GM18867 (cell line): ENCODE measurements around the gene TMEM44.

Source experiments
- ATAC-seq: cut with Tn5 transposase; IDR thresholded peaks from one replicate; pipeline ENCODE4 v1.9.1; 2021; ENCODE audit warnings: mild to moderate bottlenecking, moderate library complexity; ENCODE audit not compliant: unreplicated experiment

TMEM44 gene

DNA sequence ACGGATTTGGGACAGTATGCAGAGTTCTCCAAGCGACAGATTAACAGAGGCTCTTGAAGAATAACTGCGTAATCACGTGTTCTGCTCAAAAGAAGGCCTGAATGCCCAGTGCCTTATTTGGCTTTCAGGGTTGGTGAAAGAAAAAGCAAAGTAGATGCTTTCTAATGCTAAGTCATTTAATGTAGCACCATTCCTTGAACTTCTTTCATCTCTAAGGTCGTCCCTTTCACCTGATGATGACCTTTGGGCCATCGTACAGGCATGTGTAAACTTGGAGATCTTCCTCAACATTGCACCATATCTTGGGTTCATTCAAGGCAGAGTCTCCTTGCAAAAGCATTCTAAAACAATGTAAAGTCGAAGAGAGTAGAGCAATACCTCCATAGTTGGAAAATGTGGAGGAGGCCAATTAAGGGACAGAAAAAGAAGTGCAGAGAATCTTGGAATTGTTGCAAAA, 48.9 kb downstream of the TMEM44 start:
- no peak for ATAC-seq

DNA sequence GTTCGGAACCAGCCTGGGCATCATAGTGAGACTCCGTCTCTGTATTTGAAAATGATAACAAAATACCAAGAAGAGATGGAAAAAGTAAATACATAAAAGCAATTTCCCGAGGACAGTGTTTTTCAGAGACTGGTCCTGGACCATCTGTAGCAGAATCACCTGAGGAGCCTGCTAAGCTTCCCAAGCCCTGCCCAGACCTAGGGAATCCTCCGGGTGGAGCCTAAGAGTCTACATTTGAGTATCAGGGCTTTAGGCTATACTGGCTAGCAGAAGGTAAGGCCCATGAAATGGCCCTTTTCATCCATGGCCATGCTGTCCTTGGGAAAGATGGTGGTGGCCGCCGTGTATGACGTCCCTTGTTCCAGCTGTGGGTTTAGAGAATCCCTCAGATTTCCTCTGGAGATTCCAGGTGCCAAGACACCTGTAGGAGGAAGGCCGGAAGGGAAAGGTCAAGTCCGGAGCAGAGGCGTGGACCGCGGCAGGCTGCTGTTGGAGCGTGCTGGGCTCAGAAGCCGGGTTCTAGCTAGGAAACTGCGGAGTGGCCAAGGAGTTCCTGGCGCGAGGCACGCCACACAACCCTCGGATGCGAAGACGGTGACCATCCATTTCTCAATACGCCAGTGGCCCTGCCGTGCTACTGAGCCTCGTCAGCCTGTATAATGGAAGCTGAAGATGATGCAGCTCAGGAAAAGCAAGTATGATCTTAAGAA, 50.9 kb downstream of the TMEM44 start:
- ATAC-seq = no peak

DNA sequence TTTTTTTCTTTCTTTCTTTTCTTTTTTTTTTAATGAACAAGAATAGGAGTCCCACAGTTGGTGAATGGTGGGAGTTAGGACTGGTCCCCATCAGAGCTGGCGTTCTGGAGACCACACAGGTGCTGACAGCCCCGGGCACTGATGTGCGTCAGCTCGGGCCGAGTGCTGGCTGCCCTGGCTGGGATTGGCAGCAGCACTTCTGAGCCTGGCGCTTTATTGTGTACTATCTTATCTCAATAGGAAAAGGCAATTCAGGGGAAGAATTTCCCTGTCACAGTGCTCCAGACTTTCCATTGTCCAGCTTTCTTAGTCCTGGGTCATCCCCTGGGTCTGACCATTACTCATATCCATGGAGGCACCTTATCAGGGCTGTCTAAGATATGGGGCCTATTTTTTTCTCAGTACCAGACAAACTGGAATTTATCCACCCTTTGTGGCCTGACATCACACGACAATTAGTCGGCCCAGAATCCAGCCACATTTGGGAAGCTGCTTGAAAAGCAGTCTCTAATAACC, 54.1 kb downstream of the TMEM44 start:
- ATAC-seq = no peak

DNA sequence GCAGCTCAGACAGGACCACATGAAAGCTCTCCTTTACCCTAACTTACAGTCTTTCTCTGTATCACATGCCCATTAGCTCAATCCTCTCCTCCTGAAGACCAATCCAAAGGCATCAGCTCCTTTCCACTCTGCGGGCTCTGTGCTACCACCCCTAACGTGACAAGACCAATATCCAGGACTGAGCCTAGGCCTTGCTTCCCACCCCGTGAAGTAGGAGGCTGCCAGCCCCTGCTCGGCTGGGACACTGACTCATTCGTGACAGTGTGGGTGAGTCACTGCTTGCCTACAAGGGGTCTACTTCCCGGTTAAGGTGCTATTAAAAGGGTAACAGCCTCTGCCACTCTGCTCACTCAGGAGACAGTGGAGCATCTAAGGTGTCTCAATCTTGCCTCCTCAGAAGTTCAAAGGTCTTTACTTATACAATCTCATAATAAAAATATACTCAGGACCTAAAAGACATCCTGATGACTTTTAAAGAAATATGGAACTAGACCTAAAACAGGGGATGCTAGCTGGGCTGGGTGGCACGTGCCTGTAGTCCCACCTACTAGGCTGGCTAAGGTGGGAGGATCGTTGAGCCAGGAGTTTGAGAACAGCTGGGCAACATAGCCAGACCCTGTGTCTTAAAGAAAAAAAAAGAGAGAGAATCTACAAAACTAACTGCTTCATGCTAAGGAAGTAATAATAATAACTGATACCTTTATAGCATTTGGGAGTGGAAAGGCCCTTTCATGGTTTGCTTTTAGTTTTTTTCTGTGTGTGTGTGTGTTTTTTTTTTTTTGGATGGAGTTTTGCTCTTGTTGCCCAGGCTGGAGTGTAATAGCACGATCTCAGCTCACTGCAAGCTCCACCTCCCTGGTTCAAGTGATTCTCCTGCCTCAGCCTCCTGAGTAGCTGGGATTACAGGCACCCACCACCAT, 55.0 kb downstream of the TMEM44 start:
- ATAC-seq = no peak

DNA sequence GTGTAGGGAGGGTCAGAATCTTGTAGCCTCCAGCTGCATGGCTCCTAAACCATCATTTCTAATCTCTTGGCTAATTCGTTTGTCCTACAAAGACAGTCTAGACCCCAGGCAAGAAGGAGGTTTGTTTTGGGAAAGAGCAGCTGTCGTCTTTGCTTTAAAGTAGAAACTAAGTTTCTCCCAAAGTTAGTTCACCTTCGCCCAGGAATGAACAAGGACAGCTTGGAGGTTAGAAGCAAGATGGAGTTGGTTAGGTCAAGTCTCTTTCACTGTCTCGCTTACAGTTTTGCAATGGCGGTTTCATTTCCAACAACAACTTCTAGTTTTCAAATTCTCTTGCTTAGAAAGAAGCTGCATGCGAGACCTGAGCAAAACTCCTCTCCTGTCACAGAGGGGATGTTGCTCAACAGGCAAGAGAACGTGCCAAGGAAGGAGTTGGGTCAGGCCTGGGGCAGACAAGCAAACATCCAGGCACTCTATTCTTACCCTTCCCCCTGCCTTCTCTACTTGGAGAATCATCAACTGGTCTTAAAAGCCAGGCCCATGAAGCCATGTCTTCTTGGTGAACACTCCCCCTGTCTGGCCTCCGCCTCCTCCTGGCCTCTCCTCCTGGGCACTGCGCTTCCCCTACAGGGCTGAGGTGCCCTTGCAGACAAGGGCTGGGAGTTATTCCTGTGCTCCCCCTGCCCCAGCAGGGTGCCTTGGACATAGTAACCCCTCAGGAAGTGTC, 57.6 kb downstream of the TMEM44 start:
- no peak for ATAC-seq

DNA sequence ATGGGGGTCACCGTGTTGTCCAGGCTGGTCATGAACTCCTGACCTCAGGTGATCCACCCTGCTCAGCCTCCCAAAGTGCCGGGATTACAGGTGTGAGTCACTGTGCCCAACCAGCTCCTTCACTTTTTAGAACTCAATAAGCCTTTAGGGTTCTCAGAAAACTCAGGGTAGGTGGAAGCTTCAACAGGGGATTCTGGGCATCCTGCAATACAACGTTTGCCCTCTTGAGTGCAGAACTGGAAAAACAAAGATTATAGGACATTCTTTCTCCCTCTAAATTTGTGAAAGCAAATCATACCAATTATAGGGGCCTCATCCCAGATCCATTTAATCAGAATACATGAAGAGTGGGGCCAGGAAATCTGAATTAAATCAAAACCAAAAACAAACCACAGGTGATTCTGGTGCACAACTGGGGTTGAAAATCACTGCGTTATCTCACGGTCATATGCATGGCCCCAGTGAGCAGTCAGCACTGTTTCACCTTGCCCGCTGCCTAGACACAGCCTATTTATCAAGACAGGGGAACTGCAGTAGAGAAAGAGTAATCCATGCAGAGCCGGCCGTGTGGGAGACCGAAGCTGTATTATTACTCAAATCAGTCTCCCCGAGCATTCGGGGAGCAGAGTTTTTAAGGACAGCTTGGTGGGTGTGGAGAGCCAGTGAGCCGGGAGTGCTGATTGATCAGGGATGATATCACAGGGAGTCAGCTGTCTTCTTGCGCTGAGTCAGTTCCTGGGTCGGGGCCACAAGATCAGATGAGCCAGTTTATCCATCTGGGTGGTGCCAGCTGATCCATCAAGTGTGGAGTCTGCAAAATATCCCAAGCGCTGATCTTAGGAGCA, 58.4 kb downstream of the TMEM44 start:
- ATAC-seq = no peak

DNA sequence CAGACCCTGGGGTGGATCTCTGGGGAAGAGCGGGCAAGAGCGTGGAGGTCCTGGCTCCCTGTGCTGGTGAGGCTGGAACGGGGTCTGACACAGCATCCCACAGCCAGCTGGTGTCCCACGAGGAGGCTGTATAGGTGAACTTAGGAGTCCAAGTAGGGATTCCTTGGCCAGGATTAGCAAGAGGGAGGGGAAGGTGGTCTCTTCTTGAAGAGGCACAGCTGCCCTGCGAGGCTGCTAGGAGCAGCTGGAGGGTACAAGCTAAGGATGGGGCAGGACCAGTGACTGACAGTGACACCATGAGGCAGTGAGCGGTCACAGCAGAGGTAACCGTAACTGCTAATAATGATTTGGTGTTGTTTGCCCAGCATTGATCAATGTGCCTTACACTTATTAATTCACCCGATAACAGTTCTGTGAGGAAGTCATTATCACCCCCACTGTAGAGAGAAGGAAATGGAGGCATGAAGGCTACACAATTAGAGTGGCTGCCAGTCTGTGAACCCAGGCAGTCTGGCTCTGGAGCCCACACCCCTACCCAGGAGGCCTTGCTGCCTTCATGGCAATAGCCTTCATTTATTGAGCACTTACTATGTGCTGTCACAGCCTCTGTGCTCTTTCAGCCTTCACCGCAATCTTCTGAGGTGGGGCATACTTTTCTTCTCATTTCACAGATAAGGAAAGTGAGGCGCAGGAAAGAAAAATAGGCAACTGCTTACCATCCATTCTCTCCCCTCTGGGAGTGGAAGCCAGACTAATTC, 59.4 kb downstream of the TMEM44 start:
- peak; percentile 82 for ATAC-seq

DNA sequence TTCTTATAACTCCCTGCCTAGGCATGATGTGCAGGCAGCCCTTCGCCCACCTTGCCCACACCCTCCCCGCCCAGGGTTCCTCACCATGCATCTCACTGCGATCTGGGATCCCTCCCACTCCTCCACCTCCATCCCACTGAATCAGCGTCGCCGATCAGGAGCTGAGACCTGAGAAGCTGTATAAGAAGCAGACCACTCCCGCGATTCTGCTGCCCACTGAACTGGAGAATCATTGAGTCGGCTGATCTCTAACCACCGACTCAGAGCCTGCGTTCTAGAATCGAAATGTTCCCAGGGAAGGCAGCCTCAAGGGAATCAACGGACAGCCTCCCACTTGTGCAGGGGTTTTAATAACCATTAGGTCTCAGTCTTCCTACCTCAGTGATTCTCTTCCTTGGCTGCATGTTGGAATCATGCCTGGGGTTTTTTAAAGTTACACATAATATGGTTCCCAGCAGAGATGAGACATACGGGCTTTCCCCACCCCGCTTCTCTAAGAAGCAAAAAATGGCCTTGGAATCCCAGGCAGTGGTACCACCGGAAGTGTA, 60.2 kb downstream of the TMEM44 start:
- ATAC-seq = no peak

DNA sequence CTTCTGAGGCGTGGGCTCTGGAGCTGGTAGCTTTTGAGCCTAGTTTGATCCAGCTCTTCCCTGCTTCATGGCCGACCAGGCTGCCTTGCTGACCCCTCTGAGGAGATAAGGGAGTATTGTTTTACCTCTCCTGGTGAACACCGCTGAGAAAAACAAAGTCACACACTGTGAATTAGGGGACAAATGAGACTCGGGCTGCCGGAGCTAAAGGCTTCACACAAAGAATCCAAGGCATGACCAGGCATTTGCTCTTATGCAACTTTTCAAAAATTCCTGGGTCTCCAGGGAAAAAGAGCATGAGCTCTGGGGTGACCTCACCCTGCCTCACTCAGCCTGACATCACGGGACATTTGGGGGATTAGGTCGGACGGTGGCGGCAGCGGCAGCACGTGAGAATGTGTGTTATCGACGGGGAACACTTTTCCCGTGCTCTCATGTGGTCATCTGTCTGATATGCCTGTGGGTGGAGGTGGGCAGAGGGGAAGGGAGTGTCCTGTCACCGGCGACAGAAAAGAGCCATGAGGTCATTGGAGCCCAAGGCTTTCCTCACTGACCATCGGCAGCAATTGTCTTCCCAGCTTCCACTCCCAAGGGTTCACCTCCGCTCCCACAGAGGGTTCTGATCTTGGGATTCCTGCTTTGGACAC, 61.0 kb downstream of the TMEM44 start:
- no peak for ATAC-seq

DNA sequence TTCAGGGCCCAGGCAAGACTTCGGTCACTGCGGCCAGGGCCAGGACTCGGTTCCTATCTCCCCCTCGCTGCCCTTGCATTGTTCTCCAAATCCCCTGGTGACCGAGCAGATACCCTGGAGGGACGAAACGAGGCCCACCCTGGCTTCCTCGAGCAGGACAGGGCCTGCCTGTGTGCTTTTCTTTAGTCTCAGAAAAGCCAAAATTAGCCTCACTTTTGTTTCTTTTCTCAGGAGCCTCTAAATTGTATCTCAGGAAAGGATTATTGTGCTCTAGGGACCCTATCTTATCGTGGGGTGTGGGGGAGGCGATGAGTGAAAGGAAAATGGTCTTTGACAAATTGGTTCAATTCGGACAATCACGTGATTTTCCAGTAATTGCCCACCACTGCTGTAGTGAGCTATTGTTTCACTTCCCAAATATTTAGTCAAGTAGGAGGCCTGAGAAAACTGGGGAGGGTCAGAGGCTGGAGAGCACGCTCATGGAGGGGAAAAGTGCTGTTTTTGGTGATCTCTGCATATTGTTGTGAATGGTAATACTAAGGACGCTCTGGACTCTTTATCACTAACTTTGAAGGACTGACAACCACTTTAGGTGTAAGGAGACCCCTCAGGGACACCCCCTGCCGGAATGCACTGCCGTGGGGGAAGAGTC, 61.6 kb downstream of the TMEM44 start:
- ATAC-seq = no peak

DNA sequence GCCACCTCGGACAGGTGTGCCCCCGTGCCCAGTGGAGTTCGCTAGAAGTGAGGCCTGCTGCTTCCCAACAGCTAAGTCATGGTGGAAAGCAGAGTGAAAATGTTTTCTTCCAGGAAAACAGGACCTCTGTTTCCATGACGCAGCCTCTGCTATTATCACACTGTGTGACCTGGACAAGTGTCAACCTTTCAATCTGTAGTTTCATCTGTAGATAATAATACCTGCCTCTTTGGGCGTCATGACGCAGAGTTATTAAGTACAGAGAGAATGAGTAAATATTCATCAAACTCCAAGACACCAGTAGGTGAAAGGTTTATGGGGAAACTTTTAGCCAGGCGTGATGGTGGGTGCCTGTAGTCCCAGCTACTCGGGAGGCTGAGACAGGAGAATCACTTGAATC, 62.3 kb downstream of the TMEM44 start:
- ATAC-seq = no peak

DNA sequence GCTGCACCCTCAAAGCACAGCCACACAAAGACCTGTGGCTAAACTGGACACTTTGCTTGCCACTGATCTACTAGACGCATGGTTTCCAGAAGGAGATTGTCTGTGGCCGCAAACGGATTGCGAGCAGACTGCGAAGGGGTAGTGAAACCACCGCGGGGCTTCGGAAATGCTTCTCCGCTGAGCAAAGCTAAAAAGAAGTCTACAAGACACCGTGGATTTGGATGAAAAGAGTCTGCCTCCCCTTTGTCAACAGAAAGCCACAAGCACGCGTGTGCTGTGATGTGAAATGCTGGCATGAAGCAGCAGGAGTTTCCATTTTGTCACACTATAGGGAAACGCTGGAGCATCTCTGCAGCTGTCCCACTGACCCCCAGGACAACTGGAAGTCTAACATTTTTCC, 63.0 kb downstream of the TMEM44 start:
- no peak for ATAC-seq

DNA sequence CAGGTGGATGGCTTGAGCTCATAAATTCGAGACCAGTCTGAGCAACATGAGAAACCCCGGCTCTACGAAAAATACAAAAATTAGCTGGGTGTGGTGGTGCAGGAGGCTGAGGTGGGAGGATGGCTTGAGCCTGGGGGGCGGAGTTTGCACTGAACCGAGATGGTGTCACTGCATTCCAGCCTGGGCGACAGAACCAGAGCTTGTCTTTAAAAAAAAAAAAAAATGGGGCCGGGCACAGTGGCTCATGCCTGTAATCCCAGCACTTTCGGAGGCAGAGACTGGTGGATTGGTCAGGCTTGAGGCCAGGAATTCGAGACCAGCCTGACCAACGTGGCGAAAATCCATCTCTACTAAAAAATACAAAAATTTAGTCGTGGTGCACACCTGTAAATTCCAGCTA, 64.0 kb downstream of the TMEM44 start:
- no peak for ATAC-seq

DNA sequence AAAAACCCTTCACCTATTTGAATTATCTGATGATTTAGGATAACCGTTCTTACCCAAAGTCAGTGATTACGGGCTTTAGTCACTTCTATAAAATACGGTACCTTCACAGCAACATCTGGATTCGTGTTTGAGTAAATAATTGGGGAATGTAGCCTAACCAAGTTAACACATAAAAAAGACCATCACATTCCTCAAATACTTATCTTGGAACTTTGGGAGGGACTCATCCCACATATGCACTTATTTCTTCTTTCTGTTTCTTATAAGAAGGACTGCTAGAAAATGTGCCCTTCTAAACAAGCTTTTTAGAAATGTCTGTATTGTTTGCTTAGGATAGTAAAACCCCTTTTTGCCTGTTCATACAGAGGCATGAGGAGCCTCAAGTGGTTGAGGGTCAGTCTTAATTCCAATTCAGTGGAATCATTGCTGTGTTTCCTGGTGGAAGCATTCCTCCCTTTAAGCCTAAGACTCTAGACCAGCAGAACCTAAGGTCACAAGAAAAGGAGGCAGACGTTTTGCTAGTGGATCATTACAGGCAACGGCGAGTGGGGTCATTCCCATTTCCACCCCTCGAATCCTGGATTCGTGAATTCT, 67.5 kb downstream of the TMEM44 start:
- no peak for ATAC-seq

DNA sequence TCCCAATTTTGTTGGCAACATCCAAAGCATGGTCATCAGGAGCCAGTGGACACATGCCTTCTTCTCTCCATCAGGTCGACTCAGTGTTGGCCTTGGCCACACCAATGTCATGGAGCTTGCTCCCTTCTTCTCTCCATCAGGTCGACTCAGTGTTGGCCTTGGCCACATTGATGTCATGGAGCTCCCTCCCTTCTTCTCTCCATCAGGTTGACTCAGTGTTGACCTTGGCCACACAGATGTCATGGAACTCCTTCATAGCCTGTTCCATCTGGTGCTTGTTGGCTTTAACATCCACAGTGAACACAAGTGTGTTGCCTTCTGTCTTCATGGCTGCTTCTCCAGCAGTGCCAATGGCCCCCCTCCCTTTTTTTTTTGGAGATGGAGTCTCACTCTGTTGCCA, 70.2 kb downstream of the TMEM44 start:
- no peak for ATAC-seq

DNA sequence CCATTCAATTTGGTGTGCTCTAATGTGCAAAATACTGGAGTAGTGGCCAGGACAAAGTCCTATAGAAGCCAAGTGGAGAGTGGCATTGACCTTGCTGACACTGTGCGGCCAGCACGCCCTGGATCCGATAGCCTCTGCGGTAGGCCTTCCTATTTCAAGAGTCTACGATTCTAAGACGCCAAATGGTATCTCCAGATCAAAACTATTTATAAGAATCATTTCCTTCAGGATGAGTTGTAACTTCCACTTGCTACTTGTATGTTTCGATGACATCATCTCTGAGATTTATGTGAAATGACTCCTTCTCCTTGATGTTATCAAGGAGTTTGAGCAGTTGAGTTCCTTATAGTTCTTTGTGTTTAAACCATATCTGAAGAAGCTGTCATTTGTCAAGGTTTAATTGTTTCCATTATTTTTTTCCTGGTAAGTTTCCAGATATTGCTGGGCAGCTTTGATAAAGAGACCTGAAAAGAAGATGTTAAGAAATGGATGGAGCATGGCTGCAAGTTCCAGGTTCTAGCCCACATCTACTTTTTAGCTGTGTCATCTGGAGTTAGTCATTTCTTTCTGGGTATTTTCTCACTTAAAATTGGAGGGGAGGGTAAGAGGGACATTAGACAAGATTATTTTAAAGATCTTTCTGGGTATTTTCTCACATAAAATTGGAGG, 71.8 kb downstream of the TMEM44 start:
- no peak for ATAC-seq

DNA sequence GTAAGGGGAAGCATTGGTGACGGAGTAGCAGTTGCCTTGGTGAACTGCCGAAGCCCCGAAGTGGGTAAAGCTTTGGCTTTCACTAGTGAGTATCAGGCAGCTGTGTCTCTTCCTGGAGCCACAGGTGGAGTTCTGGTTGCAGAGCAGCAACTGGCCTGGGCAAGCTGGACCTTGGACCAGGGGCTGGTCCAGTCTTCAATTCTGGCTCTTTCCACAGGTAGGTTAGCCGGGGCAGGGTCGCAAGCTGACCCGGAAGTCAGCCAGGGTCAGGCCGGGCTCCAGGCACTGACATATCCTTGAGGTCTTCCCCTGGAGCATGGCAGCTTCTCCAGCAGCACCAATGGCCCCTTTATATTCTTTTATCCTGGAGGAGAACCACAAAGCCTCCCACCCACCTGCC, 73.2 kb downstream of the TMEM44 start:
- ATAC-seq = no peak
